GM19467 (cell line): ENCODE data around the gene SDCCAG8.

Experiments used
- ATAC-seq: cut with Tn5 transposase; IDR thresholded peaks from one replicate; pipeline ENCODE4 v1.9.1; 2021; ENCODE audit warnings: mild to moderate bottlenecking, moderate library complexity; ENCODE audit not compliant: unreplicated experiment

The SDCCAG8 gene

GRCh38 chr1:243535014-243535413, 279.2 kb downstream of the SDCCAG8 start:
- no peak for ATAC-seq

GRCh38 chr1:243539636-243540035, 283.8 kb downstream of the SDCCAG8 start:
- no peak for ATAC-seq

- no peak for ATAC-seq
Observed at GRCh38 chr1:243542739-243543415, 287.0 kb downstream of the SDCCAG8 start.

GRCh38 chr1:243543501-243543900, 287.7 kb downstream of the SDCCAG8 start:
- no peak for ATAC-seq

GRCh38 chr1:243546457-243546856, 290.6 kb downstream of the SDCCAG8 start:
- ATAC-seq, result no peak

GRCh38 chr1:243547891-243548290, 292.1 kb downstream of the SDCCAG8 start:
- no peak for ATAC-seq

- ATAC-seq, result no peak
Observed at GRCh38 chr1:243548516-243548915, 292.7 kb downstream of the SDCCAG8 start.

GRCh38 chr1:243549108-243549507, 293.3 kb downstream of the SDCCAG8 start:
- no peak for ATAC-seq
